A549 (cell line): ENCODE results near the gene TF. TPM values are rescaled to one million over a fixed set of nuclear protein-coding genes. Genes with fewer than 3 reads are reported as not detected.

Source experiments
- ATAC-seq, 2 experiments: fragments of 200-7000 bp in 1 of 2; fragments of >200 bp in 1 of 2; cut with Nextera tagmentation in 1 of 2; cut with Tn5 transposase in 1 of 2; 3 replicates each; pipeline versions ENCODE4 v1.8.0 to v1.9.1; 2018 to 2020; ENCODE audit warnings: mild to moderate bottlenecking in 1 of 2, moderate library complexity in 1 of 2
- CTCF ChIA-PET: fragments of 300-600 bp; sonication (Branson Sonifier 250); formaldehyde crosslinking; extraction: SDS; loops from one replicate; lab custom pipeline; 2021; ENCODE audit warnings: antibody characterized with exemption, inconsistent platforms; lab: Yijun Ruan, JAX
- POLR2A ChIA-PET: fragments of 350-600 bp; formaldehyde crosslinking; extraction: SDS; loops from one replicate; lab custom pipeline; 2021; ENCODE audit warnings: antibody characterized with exemption, inconsistent platforms; lab: Yijun Ruan, JAX
- DNase-seq, 2 experiments: peaks; one replicate each; pipeline versions ENCODE4 v3.0.0 to v3.0.0-alpha.2; 2011 to 2016; ENCODE audit warnings: low read depth in 1 of 2, low spot score in 1 of 2
- FAIRE-seq: peaks from 2 replicates; lab custom pipeline; 2011; peaks lifted over from hg19 to GRCh38; lab: Jason Lieb, UNC
- H3K27ac ChIP-seq, 2 experiments: fragments of >200 bp; sonication (Bioruptor Twin); formaldehyde crosslinking; 3 replicates each; pipeline ENCODE4 v1.5.1; 2016 to 2017
- H3K4me1 ChIP-seq: fragments of >200 bp; sonication (Bioruptor Twin); formaldehyde crosslinking; 3 replicates; pipeline ENCODE4 v1.6.1; 2016
- H3K4me2 ChIP-seq: fragments of >200 bp; sonication (Bioruptor Twin); formaldehyde crosslinking; 3 replicates; pipeline ENCODE4 v1.6.1; 2016
- H3K4me3 ChIP-seq: fragments of >200 bp; sonication (Bioruptor Twin); formaldehyde crosslinking; 3 replicates; pipeline ENCODE4 v1.5.1; 2016
- H3K9me3 ChIP-seq: fragments of >200 bp; sonication (Bioruptor Twin); formaldehyde crosslinking; 3 replicates; pipeline ENCODE4 v1.6.1; 2016
- ATOH8 ChIP-seq: fragments of 250-450 bp; sonication (Bioruptor Pico); IDR thresholded peaks from 2 replicates; pipeline ENCODE4 v1.5.0; 2020; ENCODE audit warnings: low read depth, mild to moderate bottlenecking, moderate library complexity
- BHLHE40 ChIP-seq: IDR thresholded peaks from 2 replicates; pipeline ENCODE4 v1.6.1; 2012; ENCODE audit warnings: low read depth, low read length, inconsistent platforms
- CBX8 ChIP-seq: fragments of 200-600 bp; sonication (generic); IDR thresholded peaks from 2 replicates; pipeline ENCODE4 v1.6.1; 2016
- CTCF ChIP-seq: fragments of >200 bp; sonication (Bioruptor Twin); formaldehyde crosslinking; IDR thresholded peaks from 3 replicates; pipeline ENCODE4 v1.5.1; 2016
- EHMT2 ChIP-seq: fragments of 200-600 bp; sonication (generic); IDR thresholded peaks from 2 replicates; pipeline ENCODE4 v1.6.1; 2016; ENCODE audit warnings: antibody characterized with exemption, low read depth, mild to moderate bottlenecking, moderate library complexity
- GATA3 ChIP-seq: IDR thresholded peaks from 2 replicates; pipeline ENCODE4 v1.6.1; 2012; ENCODE audit warnings: borderline replicate concordance
- HEYL ChIP-seq: fragments of 250-450 bp; sonication (Bioruptor Pico); IDR thresholded peaks from 2 replicates; pipeline ENCODE4 v1.8.0; 2021; ENCODE audit warnings: mild to moderate bottlenecking, moderate library complexity
- HOXB13 ChIP-seq: fragments of 250-450 bp; sonication (Bioruptor Pico); IDR thresholded peaks from 2 replicates; pipeline ENCODE4 v1.5.0; 2020; ENCODE audit warnings: low read depth, mild to moderate bottlenecking, moderate library complexity
- MAFK ChIP-seq: fragments of 450-650 bp; IDR thresholded peaks from 2 replicates; pipeline ENCODE4 v1.6.1; 2014; ENCODE audit not compliant: partially characterized antibody
- MAX ChIP-seq: IDR thresholded peaks from 2 replicates; pipeline ENCODE4 v1.6.1; 2012
- MAZ ChIP-seq: fragments of 150-350 bp; IDR thresholded peaks from 2 replicates; pipeline ENCODE4 v1.6.1; 2014; ENCODE audit warnings: antibody characterized with exemption, low read depth, low read length, borderline replicate concordance
- NFE2L2 ChIP-seq: fragments of 150-350 bp; conservative IDR thresholded peaks from 2 replicates; pipeline ENCODE4 v1.6.1; 2014; ENCODE audit warnings: low read length
- RAD21 ChIP-seq, 2 experiments: fragments of >200 bp in 1 of 2; sonication (Bioruptor Twin) in 1 of 2; formaldehyde crosslinking in 1 of 2; IDR thresholded peaks in 1 of 2; conservative IDR thresholded peaks in 1 of 2; 2 replicates in 1 of 2; 3 replicates in 1 of 2; pipeline ENCODE4 v1.6.1; 2012 to 2018; ENCODE audit warnings: inconsistent platforms in 1 of 2
- RARB ChIP-seq: fragments of 250-450 bp; sonication (Bioruptor Pico); IDR thresholded peaks from 2 replicates; pipeline ENCODE4 v1.8.0; 2021; ENCODE audit warnings: mild to moderate bottlenecking, moderate library complexity
- RCOR1 ChIP-seq: fragments of 150-350 bp; IDR thresholded peaks from 2 replicates; pipeline ENCODE4 v1.6.1; 2014; ENCODE audit warnings: antibody characterized with exemption, low read length, low read depth
- RFX5 ChIP-seq: fragments of 450-650 bp; IDR thresholded peaks from 2 replicates; pipeline ENCODE4 v1.7.1; 2014; ENCODE audit warnings: antibody characterized with exemption, mild to moderate bottlenecking, moderate library complexity
- RNF2 ChIP-seq: fragments of 200-600 bp; sonication (generic); IDR thresholded peaks from 2 replicates; pipeline ENCODE4 v1.6.1; 2016; ENCODE audit warnings: low read depth, mild to moderate bottlenecking, antibody characterized with exemption, moderate library complexity, borderline replicate concordance
- ZNF302 ChIP-seq: fragments of 250-450 bp; sonication (Bioruptor Pico); IDR thresholded peaks from 2 replicates; pipeline ENCODE4 v1.9.0; 2021; ENCODE audit warnings: inconsistent platforms, mild to moderate bottlenecking, moderate library complexity
- ZSCAN20 ChIP-seq: fragments of 250-450 bp; sonication (Bioruptor Pico); IDR thresholded peaks from 2 replicates; pipeline ENCODE4 v1.8.0; 2022; ENCODE audit warnings: mild to moderate bottlenecking, moderate library complexity
- WGBS: methylation state at CpG from one replicate; pipeline ENCODE4 v1.1.6; 2017; ENCODE audit errors: missing lambda C conversion rate; 5-methylcytosine and 5-hydroxymethylcytosine counted together
- polyA plus RNA-seq, 4 experiments: library from polyadenylated mRNA; depleted of rRNA in 3 of 4; stranded (reverse); fragments of >200 nt; fragmentation: RNase III in 1 of 4; extraction: RNeasy Plus Mini Kit Qiagen cat#74134 plus additional on column Dnase treatment in 1 of 4; gene quantifications; 2 replicates in 3 of 4; 3 replicates in 1 of 4; pipeline ENCODE4 v1.2.3, GENCODE V29; 2011 to 2017

Gene TF
- polyA plus RNA-seq, 2 of the 4 experiments (the other 2 are of a cell fraction): 0.53 to 10.5 TPM

- ATAC-seq (no peak), FAIRE-seq (no peak), DNase-seq (no peak)
- ChIA-PET CTCF (no interaction called here), POLR2A (no interaction called here)
- no peak overlapping the region for H3K27ac ChIP-seq
- no peaks in the 10 kb centered on the region for H3K4me1 ChIP-seq
- no peak overlapping the region for H3K4me2 ChIP-seq
- H3K9me3 ChIP-seq: no peaks in the 10 kb centered on the region
- 19% methylated on average over 4 of the region's 4 CpGs for WGBS
- TF ChIP-seq BHLHE40 (no peak), RAD21 (conservative IDR thresholded peaks at IDR 0.05 in 1 of 2, IDR thresholded peaks at IDR 0.05 in 1 of 2) (no peak), CBX8 (no peak), NFE2L2 (no peak), MAZ (no peak), HEYL (CRISPR knock-in tag) (no peak), RCOR1 (no peak), ZNF302 (CRISPR knock-in tag) (no peak), MAFK (no peak), RARB (CRISPR knock-in tag) (no peak)
- no peak overlapping the region for H3K4me3 ChIP-seq
Measured at GRCh38 chr3:133706033-133706432, 40.2 kb upstream of the TF start.

- WGBS: 14% methylated on average over 3 of the region's 3 CpGs
- Histone ChIP-seq H3K9me3 (no peaks in the 10 kb centered on the region), H3K4me3 (no peak overlapping the region), H3K27ac (no peak overlapping the region), H3K4me2 (no peak overlapping the region), H3K4me1 (no peaks in the 10 kb centered on the region)
- FAIRE-seq (no peak), ATAC-seq (peak in 1 of 2 experiments; percentile 49; a peak in 2 of 6 replicates), DNase-seq (no peak)
- ChIA-PET CTCF (interaction anchor here (1.0 to 1.2 kb wide), 2 partner anchors 10 to 23 kb away, joined by 3 to 4 read pairs; no protein-coding TSS in a partner anchor), POLR2A (no interaction called here)
- no peak for TF ChIP-seq ZSCAN20
- TF ChIP-seq BHLHE40: no peak
Measured at GRCh38 chr3:133709139-133709750, 36.9 kb upstream of the TF start.

GRCh38 chr3:133711013-133711412 lies 35.2 kb upstream of the TF start:
- TF ChIP-seq ATOH8 (CRISPR knock-in tag) (no peak), CTCF (no peak), RCOR1 (no peak), CBX8 (no peak), ZNF302 (CRISPR knock-in tag) (no peak), RNF2 (no peak), GATA3 (no peak), MAX (no peak), NFE2L2 (no peak), ZSCAN20 (no peak), EHMT2 (no peak), RFX5 (no peak), RAD21 (conservative IDR thresholded peaks at IDR 0.05 in 1 of 2, IDR thresholded peaks at IDR 0.05 in 1 of 2) (no peak), HOXB13 (CRISPR knock-in tag) (no peak)
- CTCF ChIA-PET: no interaction called here
- Histone ChIP-seq H3K27ac (no peak overlapping the region), H3K4me3 (no peak overlapping the region), H3K4me1 (no peaks in the 10 kb centered on the region), H3K4me2 (no peak overlapping the region), H3K9me3 (no peaks in the 10 kb centered on the region)
- ATAC-seq (no peak), FAIRE-seq (no peak), DNase-seq (no peak)
- POLR2A ChIA-PET: no interaction called here
- 28% methylated on average over 4 of the region's 4 CpGs for WGBS
